HCT116 (cell line): Measurements from ENCODE around the gene ADORA3. TPM values are rescaled to one million over a fixed set of nuclear protein-coding genes. Genes with fewer than 3 reads are reported as not detected.

ENCODE experiments used
- ATAC-seq: fragments of 200-7000 bp; cut with Tn5 transposase; 2 replicates; pipeline ENCODE4 v1.9.1; 2020; ENCODE audit warnings: mild to moderate bottlenecking, moderate library complexity
- BruUV-seq: library from RNA; stranded (reverse); fragments of 400-500 nt; replicated peaks from 2 replicates; lab custom pipeline; 2021; lab: Mats Ljungman, UMichigan
- CTCF ChIA-PET: fragments of 300-600 bp; sonication (Branson Sonifier 250); formaldehyde crosslinking; loops from one replicate; lab custom pipeline; 2021; ENCODE audit warnings: antibody characterized with exemption; lab: Charles Lee
- POLR2A ChIA-PET: fragments of 300-600, 350-600 bp; sonication (Branson Sonifier 250); formaldehyde crosslinking; loops from one replicate; lab custom pipeline; 2021; ENCODE audit warnings: antibody characterized with exemption; lab: Charles Lee
- RAD21 ChIA-PET, 2 experiments: fragments of 300-600 bp; sonication (Branson Sonifier 250); formaldehyde crosslinking; loops; one replicate each; lab custom pipeline; 2023; ENCODE audit warnings: low total read pairs in 2 of 2; ENCODE audit not compliant: uncharacterized antibody in 2 of 2, unreplicated experiment in 2 of 2, low non-redundant PET in 1 of 2; lab: Charles Lee
- DNase-seq: peaks from one replicate; pipeline ENCODE4 v3.0.0-alpha.2; 2010; ENCODE audit warnings: low read depth, low spot score
- H2AFZ ChIP-seq: fragments of 200-600 bp; shearing (Covaris generic), sonication (generic); 2 replicates; pipeline ENCODE4 v1.6.1; 2017; ENCODE audit warnings: low read depth, mixed run types, mixed read lengths, antibody characterized with exemption, low read length; ENCODE audit not compliant: poor library complexity, severe bottlenecking
- H3K27ac ChIP-seq: 2 replicates; pipeline ENCODE4 v1.5.1; 2012; ENCODE audit warnings: low read depth, low read length
- H3K27me3 ChIP-seq: fragments of 200-600 bp; sonication (generic); 2 replicates; pipeline ENCODE4 v1.6.1; 2016; ENCODE audit warnings: mixed run types, low read length, mixed read lengths; ENCODE audit not compliant: insufficient read depth
- H3K36me3 ChIP-seq, 2 experiments: fragments of 200-500 bp in 1 of 2; fragments of 200-600 bp in 1 of 2; sonication (Bioruptor generic) in 1 of 2; sonication (generic) in 1 of 2; 2 replicates each; pipeline versions ENCODE4 v1.5.1 to v1.6.1; 2014 to 2016; ENCODE audit warnings: low read length in 2 of 2, inconsistent platforms in 1 of 2, mixed read lengths in 1 of 2, mixed run types in 1 of 2; ENCODE audit not compliant: insufficient read depth in 2 of 2, control insufficient read depth in 1 of 2
- H3K4me1 ChIP-seq, 2 experiments: fragments of 200-600 bp in 1 of 2; sonication (generic) in 1 of 2; 2 replicates each; pipeline versions ENCODE4 v1.5.1 to v1.6.1; 2012 to 2017; ENCODE audit warnings: low read length in 2 of 2, inconsistent platforms in 1 of 2, mild to moderate bottlenecking in 1 of 2, mixed read lengths in 1 of 2, mixed run types in 1 of 2, moderate library complexity in 1 of 2; ENCODE audit not compliant: insufficient read depth in 2 of 2, control insufficient read depth in 1 of 2
- H3K4me2 ChIP-seq: fragments of 200-600 bp; sonication (generic); 2 replicates; pipeline ENCODE4 v1.6.1; 2017; ENCODE audit warnings: mixed run types, low read length, mixed read lengths
- H3K4me3 ChIP-seq, 2 experiments: fragments of 200-600 bp in 1 of 2; sonication (generic) in 1 of 2; replicated peaks in 1 of 2; 2 replicates each; pipeline ENCODE4 v1.5.1; 2011 to 2016; ENCODE audit warnings: low read length in 2 of 2, control low read depth in 1 of 2, low read depth in 1 of 2, mild to moderate bottlenecking in 1 of 2, mixed read lengths in 1 of 2, mixed run types in 1 of 2
- H3K79me2 ChIP-seq: fragments of 200-600 bp; sonication (generic); 2 replicates; pipeline ENCODE4 v1.6.1; 2017; ENCODE audit warnings: mild to moderate bottlenecking, mixed run types, low read length, moderate library complexity, mixed read lengths; ENCODE audit not compliant: insufficient read depth
- H3K9ac ChIP-seq: fragments of 200-600 bp; sonication (generic); 2 replicates; pipeline ENCODE4 v1.6.1; 2016; ENCODE audit warnings: low read length, mixed read lengths
- H3K9me2 ChIP-seq: fragments of 200-600 bp; sonication (generic), shearing (Covaris generic); 2 replicates; pipeline ENCODE4 v1.6.1; 2017; ENCODE audit warnings: mixed run types, mild to moderate bottlenecking, moderate library complexity; ENCODE audit not compliant: insufficient read depth
- H3K9me3 ChIP-seq, 2 experiments: fragments of 200-500 bp in 1 of 2; fragments of 200-600 bp in 1 of 2; sonication (Bioruptor generic) in 1 of 2; sonication (generic) in 1 of 2; 2 replicates each; pipeline ENCODE4 v1.6.1; 2014 to 2017; ENCODE audit warnings: low read length in 2 of 2, mixed read lengths in 2 of 2, inconsistent platforms in 1 of 2, low read depth in 1 of 2, mild to moderate bottlenecking in 1 of 2, mixed run types in 1 of 2, moderate library complexity in 1 of 2; ENCODE audit not compliant: control insufficient read depth in 1 of 2, insufficient read depth in 1 of 2
- H4K20me1 ChIP-seq: fragments of 200-600 bp; sonication (generic), shearing (Covaris generic); 2 replicates; pipeline ENCODE4 v1.6.1; 2017; ENCODE audit warnings: mixed run types, mild to moderate bottlenecking, moderate library complexity; ENCODE audit not compliant: insufficient read depth
- CTCF ChIP-seq, 3 experiments: fragments of 200-600 bp in 1 of 3; sonication (generic) in 1 of 3; IDR thresholded peaks in 2 of 3; conservative IDR thresholded peaks in 1 of 3; 2 replicates each; pipeline ENCODE4 v1.5.1; 2012 to 2017; ENCODE audit warnings: low read depth in 2 of 3, low read length in 2 of 3, antibody characterized with exemption in 1 of 3, borderline replicate concordance in 1 of 3, control low read depth in 1 of 3, mild to moderate bottlenecking in 1 of 3, mixed read lengths in 1 of 3, mixed run types in 1 of 3, moderate library complexity in 1 of 3; ENCODE audit not compliant: insufficient read depth in 1 of 3
- EZH2 ChIP-seq: fragments of 200-600 bp; sonication (generic); IDR thresholded peaks from 2 replicates; pipeline ENCODE4 v1.6.1; 2017; ENCODE audit warnings: antibody characterized with exemption, mixed run types
- FOSL1 ChIP-seq: IDR thresholded peaks from 2 replicates; pipeline ENCODE4 v1.6.1; 2012; ENCODE audit warnings: low read depth
- JUND ChIP-seq: IDR thresholded peaks from 2 replicates; pipeline ENCODE4 v1.6.1; 2012
- MAX ChIP-seq: IDR thresholded peaks from 2 replicates; pipeline ENCODE4 v1.6.1; 2012
- POLR2AphosphoS5 ChIP-seq: IDR thresholded peaks from 2 replicates; pipeline ENCODE4 v1.6.1; 2011; ENCODE audit warnings: mild to moderate bottlenecking, low read depth, low read length, moderate library complexity
- RAD21 ChIP-seq: IDR thresholded peaks from 2 replicates; pipeline ENCODE4 v1.6.1; 2012; ENCODE audit warnings: low read depth, mild to moderate bottlenecking
- REST ChIP-seq: IDR thresholded peaks from 2 replicates; pipeline ENCODE4 v1.6.1; 2012; ENCODE audit warnings: low read depth
- SP1 ChIP-seq: IDR thresholded peaks from 2 replicates; pipeline ENCODE4 v1.6.1; 2012; ENCODE audit warnings: low read depth
- TCF7L2 ChIP-seq: IDR thresholded peaks from 2 replicates; pipeline ENCODE4 v1.7.0; 2011; ENCODE audit warnings: borderline replicate concordance, inconsistent platforms; ENCODE audit not compliant: insufficient read depth, insufficient read length; ENCODE audit errors: extremely low read depth
- ZBTB33 ChIP-seq: IDR thresholded peaks from 2 replicates; pipeline ENCODE4 v1.6.1; 2011; ENCODE audit warnings: mild to moderate bottlenecking, low read length, moderate library complexity; ENCODE audit not compliant: insufficient replicate concordance; ENCODE audit errors: extremely low read depth
- intact Hi-C: fragments of 100-400 bp; cut with micrococcal nuclease; formaldehyde crosslinking; loops from 2 replicates; pipeline ENCODE4 v1.10.0; 2022
- total RNA-seq: library from RNA; stranded (reverse); gene quantifications from one replicate; pipeline ENCODE4 v1.2.1, GENCODE V29; 2021; ENCODE audit not compliant: unreplicated experiment

The ADORA3 gene
- total RNA-seq, 1 experiment from 2014 or later = not detected

GRCh38 chr1:111454859-111455641 is 48.4 kb downstream of the ADORA3 start (continued):
- no peak for TF ChIP-seq CTCF (IDR thresholded peaks at IDR 0.05 in 2 of 3, conservative IDR thresholded peaks at IDR 0.05 in 1 of 3; ENCODE audit: borderline replicate concordance in 1 of 3, insufficient read depth in 1 of 3, low read depth in 2 of 3, low read length in 2 of 3)
- TF ChIP-seq ZBTB33 = no peak
- no peak for TF ChIP-seq JUND
- no peak for TF ChIP-seq TCF7L2
- no peak for TF ChIP-seq POLR2AphosphoS5
- no peak for TF ChIP-seq FOSL1

GRCh38 chr1:111453706-111454105 is 49.7 kb downstream of the ADORA3 start:
- no peak overlapping the region for H3K4me2 ChIP-seq
- DNase-seq (no peak), ATAC-seq (no peak)
- H3K9ac ChIP-seq = no peak overlapping the region
- ChIA-PET CTCF (no interaction called here), POLR2A (no interaction called here), RAD21 (no interaction called here)
- intact Hi-C loops = no loop called here
- no peaks in the 10 kb centered on the region for H3K9me3 ChIP-seq
- H3K4me1 ChIP-seq = peaks cover 6 to 11% of the 10 kb centered on the region in 2 experiments; a peak in 2 of 4 replicates
- no peaks in the 10 kb centered on the region for H3K27me3 ChIP-seq
- H3K9me2 ChIP-seq = no peaks in the 10 kb centered on the region
- BruUV-seq = no TSS peak
- no peak overlapping the region for H3K4me3 ChIP-seq
- no peak overlapping the region for H2AFZ ChIP-seq
- peaks cover 12% of the 10 kb centered on the region for H4K20me1 ChIP-seq
- no peak overlapping the region for H3K27ac ChIP-seq
- H3K36me3 ChIP-seq = peaks cover 30 to 33% of the 10 kb centered on the region in 2 experiments; a peak in 3 of 4 replicates
- peaks cover 96% of the 10 kb centered on the region for H3K79me2 ChIP-seq
- TF ChIP-seq EZH2 (no peak), SP1 (no peak), REST (no peak), RAD21 (no peak), JUND (no peak), CTCF (IDR thresholded peaks at IDR 0.05 in 2 of 3, conservative IDR thresholded peaks at IDR 0.05 in 1 of 3; ENCODE audit: borderline replicate concordance in 1 of 3, insufficient read depth in 1 of 3, low read depth in 2 of 3, low read length in 2 of 3) (no peak), FOSL1 (no peak), POLR2AphosphoS5 (no peak), TCF7L2 (no peak), MAX (no peak)
